ENCODE results near the gene KCNK2.

KCNK2 gene

GRCh38 chr1:215260711-215261110, 178.2 kb downstream of the KCNK2 start:
- TF ChIP-seq CTCF (IDR thresholded peaks at IDR 0.05), result no peak

GRCh38 chr1:215262106-215262505, 179.6 kb downstream of the KCNK2 start:
- no peak for TF ChIP-seq CTCF (IDR thresholded peaks at IDR 0.05)

GRCh38 chr1:215263636-215264035, 181.1 kb downstream of the KCNK2 start:
- no peak for TF ChIP-seq CTCF (IDR thresholded peaks at IDR 0.05)

GRCh38 chr1:215264649-215265048, 182.1 kb downstream of the KCNK2 start:
- no peak for TF ChIP-seq CTCF (IDR thresholded peaks at IDR 0.05)

GRCh38 chr1:215267495-215267894, 185.0 kb downstream of the KCNK2 start:
- TF ChIP-seq CTCF (IDR thresholded peaks at IDR 0.05), result no peak

- TF ChIP-seq CTCF (IDR thresholded peaks at IDR 0.05), result no peak
Observed at GRCh38 chr1:215269955-215270354, 187.4 kb downstream of the KCNK2 start.

GRCh38 chr1:215273838-215274516, 191.4 kb downstream of the KCNK2 start:
- TF ChIP-seq CTCF (IDR thresholded peaks at IDR 0.05), result no peak

- TF ChIP-seq CTCF (IDR thresholded peaks at IDR 0.05), result no peak
Observed at GRCh38 chr1:215276582-215276981, 194.0 kb downstream of the KCNK2 start.

Data from LNCAP (cell line).